GM12873 (cell line): ENCODE measurements around the gene BTBD9.
A peak's percentile ranks its signal among the peaks of the same experiment; 100 is the strongest.

Experiments
- TF ChIP-seq, protein P1 (sequence below): IDR thresholded peaks from 2 replicates; pipeline ENCODE4 v1.5.1; 2012; ENCODE audit warnings: low read depth, mild to moderate bottlenecking, moderate library complexity, low read length, control low read depth; ENCODE audit not compliant: insufficient read depth; ENCODE audit errors: missing control alignments

The BTBD9 gene

DNA sequence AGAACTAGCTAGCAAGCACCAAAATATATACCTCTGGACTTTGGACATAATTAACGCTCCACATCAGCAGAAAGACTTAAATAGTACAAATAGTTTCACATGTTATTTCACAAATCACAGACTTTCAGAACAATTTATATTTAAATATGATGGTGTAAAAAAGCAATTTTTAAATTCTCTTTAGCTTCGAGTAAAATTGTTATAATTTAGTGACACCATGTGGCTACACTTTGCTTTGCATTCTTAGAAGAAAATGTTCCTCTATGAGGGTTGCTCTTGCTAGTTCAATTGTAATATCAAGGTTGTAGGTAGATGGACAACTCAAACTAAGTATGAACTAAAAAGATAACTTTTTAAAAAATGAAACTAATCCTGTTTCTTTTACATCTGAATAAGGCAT is 69.0 kb downstream of the BTBD9 start:
- TF ChIP-seq, protein P1, sequence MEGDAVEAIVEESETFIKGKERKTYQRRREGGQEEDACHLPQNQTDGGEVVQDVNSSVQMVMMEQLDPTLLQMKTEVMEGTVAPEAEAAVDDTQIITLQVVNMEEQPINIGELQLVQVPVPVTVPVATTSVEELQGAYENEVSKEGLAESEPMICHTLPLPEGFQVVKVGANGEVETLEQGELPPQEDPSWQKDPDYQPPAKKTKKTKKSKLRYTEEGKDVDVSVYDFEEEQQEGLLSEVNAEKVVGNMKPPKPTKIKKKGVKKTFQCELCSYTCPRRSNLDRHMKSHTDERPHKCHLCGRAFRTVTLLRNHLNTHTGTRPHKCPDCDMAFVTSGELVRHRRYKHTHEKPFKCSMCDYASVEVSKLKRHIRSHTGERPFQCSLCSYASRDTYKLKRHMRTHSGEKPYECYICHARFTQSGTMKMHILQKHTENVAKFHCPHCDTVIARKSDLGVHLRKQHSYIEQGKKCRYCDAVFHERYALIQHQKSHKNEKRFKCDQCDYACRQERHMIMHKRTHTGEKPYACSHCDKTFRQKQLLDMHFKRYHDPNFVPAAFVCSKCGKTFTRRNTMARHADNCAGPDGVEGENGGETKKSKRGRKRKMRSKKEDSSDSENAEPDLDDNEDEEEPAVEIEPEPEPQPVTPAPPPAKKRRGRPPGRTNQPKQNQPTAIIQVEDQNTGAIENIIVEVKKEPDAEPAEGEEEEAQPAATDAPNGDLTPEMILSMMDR, result peak; percentile 35

GRCh38 chr6:38567436-38567835 is 72.3 kb downstream of the BTBD9 start:
- TF ChIP-seq, protein P1, result no peak

DNA sequence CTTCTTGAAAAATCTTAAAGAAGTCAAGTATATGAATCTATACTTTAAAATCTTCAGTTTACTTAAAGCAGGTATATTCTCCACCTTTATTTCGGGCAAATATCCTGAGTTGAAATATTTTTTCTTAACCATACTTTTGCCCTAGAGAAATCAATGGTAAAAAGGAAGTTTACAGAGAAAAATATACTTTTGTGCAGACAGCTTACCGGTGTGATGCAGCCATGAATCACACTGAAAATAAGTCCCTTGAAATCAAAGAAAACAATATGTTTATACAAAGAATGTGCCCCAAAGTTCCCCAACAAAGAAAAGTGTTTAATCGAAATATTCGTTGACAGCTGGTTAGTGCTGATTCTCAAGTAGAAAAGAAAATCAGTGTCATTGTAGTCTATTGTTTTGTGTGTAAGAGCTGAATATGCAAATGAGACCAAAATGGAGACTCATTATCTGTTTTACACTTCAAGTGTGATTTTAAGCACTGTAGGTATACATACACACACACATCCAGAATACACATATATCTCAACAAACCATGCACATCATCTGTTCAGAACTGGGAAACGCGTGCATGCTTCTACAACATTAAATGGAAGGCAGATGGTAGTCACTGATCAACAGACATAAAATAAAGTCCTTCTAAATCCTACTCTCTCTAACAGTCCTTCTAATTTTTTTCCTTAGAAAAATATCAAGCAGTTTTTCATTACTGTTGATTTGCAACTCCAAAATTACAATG is 73.3 kb downstream of the BTBD9 start:
- TF ChIP-seq, protein P1, result no peak

- TF ChIP-seq, protein P1, result no peak
Measured at GRCh38 chr6:38564301-38564700, 75.4 kb downstream of the BTBD9 start.

- TF ChIP-seq, protein P1, result no peak
Measured at GRCh38 chr6:38555606-38556005, 84.1 kb downstream of the BTBD9 start.

DNA sequence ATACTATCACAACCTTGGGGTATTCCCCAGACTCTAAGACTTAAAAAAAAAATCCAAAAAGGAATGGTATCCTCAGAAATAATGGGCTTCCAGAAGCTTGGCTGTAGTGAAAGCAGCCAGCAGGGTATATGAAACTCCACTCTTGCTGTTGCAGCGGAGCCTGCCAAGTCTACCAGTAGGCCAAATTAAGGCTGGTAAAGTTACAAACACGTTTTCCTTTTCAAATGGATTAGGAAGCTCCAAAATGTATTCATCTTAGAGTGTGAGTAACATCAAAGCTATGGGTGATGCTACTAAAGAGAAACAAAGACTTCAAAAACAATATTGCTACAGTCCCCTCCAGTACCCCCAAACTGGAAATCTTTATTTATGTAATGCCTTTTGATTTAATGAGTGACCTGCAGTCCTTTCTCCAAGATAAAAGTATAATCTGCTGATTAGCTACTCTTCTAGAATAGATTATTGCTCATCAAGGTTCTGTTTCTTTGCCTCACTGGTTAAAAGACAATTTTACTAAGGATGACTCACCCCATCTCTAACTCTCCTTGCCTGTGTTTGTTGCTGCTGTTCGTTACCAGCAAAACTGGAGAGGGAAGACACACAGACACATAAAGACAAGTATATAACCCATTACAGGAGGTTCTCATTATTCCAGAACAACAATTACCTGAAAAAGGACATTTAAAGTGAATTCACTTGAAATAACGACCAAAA is 84.9 kb downstream of the BTBD9 start:
- TF ChIP-seq, protein P1, result no peak

DNA sequence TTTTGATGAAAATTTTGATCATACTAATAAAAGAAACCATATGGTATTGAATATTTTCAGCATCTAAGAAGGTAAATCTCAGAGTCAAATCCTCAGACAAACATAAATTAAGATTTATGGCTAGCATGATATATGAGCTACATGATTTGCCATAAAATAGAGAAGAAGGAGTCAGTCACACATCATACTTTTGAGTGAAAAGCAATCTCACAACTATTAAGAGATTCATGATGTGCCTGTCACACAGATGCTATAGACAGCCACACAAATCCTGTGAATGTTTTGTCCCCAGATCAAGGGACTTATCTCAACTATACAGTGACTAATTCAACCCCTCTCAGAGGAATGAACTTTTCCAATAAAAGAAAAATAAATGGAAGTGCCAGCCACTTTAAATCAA is 85.7 kb downstream of the BTBD9 start:
- TF ChIP-seq, protein P1, result no peak
